Coronary artery (tissue), 2 donors: Measurements from ENCODE around the gene TBC1D20.

Experiments used
- DNase-seq: peaks from one replicate; pipeline ENCODE4 v3.0.0-alpha.2; 2017; ENCODE audit warnings: low spot score
- H3K27ac ChIP-seq, 2 donors: fragments of 200-600 bp; sonication (generic); one replicate each; pipeline ENCODE4 v1.5.1; 2016 to 2019
- H3K4me3 ChIP-seq: fragments of 200-600 bp; sonication (generic); 2 replicates; pipeline ENCODE4 v1.5.1; 2016; ENCODE audit warnings: mild to moderate bottlenecking, moderate library complexity
- CTCF ChIP-seq: fragments of 200-600 bp; sonication (generic); IDR thresholded peaks from one replicate; pipeline ENCODE4 v1.5.1; 2019; ENCODE audit warnings: antibody characterized with exemption

TBC1D20 gene

GRCh38 chr20:497979-498378, 35.6 kb upstream of the TBC1D20 start:
- no peak for TF ChIP-seq CTCF
- no peak overlapping the region for H3K4me3 ChIP-seq
- no peak overlapping the region for H3K27ac ChIP-seq
- DNase-seq = no peak

GRCh38 chr20:496126-496696, 33.9 kb upstream of the TBC1D20 start:
- DNase-seq = no peak
- no peak for TF ChIP-seq CTCF
- no peak overlapping the region for H3K27ac ChIP-seq
- no peak overlapping the region for H3K4me3 ChIP-seq

GRCh38 chr20:492159-492558, 29.8 kb upstream of the TBC1D20 start:
- no peak for DNase-seq

DNA sequence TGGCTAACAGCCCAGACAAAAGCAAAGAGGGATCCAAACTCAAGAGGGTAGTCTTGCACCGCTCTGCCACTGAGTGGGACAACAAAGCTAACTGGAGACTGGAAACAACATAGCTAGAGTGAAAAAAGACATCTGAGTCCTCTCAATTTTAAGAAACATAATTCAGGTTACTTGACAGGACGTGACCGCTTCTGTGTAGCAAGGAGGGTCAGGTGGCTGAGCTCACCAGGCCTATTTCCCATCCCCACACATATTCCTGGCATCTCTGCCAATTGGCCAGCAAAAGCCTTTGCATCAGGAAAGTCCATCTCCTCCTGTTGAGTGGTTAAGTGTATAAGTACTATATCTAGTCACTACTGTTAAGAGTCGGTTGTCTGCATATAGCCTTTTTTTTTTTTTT, 25.3 kb upstream of the TBC1D20 start:
- Histone ChIP-seq H3K4me3 (no peak overlapping the region), H3K27ac (no peak overlapping the region)
- no peak for DNase-seq
- no peak for TF ChIP-seq CTCF

More at GRCh38 chr20:492159-492558, 29.8 kb upstream of the TBC1D20 start:
- no peak for TF ChIP-seq CTCF
- no peak overlapping the region for H3K27ac ChIP-seq
- no peak overlapping the region for H3K4me3 ChIP-seq

- Histone ChIP-seq H3K27ac (no peak overlapping the region), H3K4me3 (no peak overlapping the region)
- peak; percentile 76 for DNase-seq
- no peak for TF ChIP-seq CTCF
Measured at GRCh38 chr20:483815-484644, 21.7 kb upstream of the TBC1D20 start.

DNA sequence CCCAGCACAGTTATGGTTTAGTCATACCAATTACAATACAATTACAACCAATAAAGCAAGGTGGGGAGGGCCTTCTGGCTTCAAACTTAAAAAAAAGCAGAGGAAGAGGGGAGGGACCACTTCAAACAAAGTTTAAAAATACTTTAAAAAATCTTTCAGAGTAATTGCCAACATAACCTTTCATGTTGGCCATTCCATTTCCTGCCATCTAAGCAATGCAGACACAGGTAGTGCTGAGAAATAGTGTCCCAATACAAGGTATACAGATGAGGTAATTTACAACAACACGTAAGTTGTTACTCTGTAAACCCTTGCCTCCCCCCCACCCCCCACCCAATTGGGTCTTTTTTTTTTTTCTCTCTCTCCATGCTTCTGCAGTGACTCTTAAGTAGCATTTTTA, 18.8 kb upstream of the TBC1D20 start:
- TF ChIP-seq CTCF = no peak
- Histone ChIP-seq H3K4me3 (no peak overlapping the region), H3K27ac (no peak overlapping the region)
- no peak for DNase-seq

GRCh38 chr20:480044-480443, 17.7 kb upstream of the TBC1D20 start:
- Histone ChIP-seq H3K4me3 (no peak overlapping the region), H3K27ac (no peak overlapping the region)
- TF ChIP-seq CTCF = no peak
- no peak for DNase-seq
